Spleen (tissue), 11 donors: Measurements from ENCODE around the gene PLEKHA5. TPM values are rescaled to one million over a fixed set of nuclear protein-coding genes. Genes with fewer than 3 reads are reported as not detected.
"Not testable (repeated sequence)": the region's sequence is repeated elsewhere in the genome, so short reads cannot be mapped to it uniquely, and the experiment has no call there.

Experiments used
- DNase-seq: peaks from one replicate; pipeline ENCODE4 v3.0.0-alpha.2; 2020
- H3K27ac ChIP-seq, 8 donors: fragments of 200-600 bp; sonication (generic) in 7 of 8; 1 replicate in 4 of 8; 2 replicates in 4 of 8; pipeline versions ENCODE4 v1.5.0 to v1.8.0; 2016 to 2021; ENCODE audit warnings: inconsistent platforms in 4 of 8, mild to moderate bottlenecking in 4 of 8, moderate library complexity in 1 of 8
- H3K27me3 ChIP-seq, 7 donors: fragments of 200-600 bp; sonication (generic) in 6 of 7; replicated peaks in 1 of 7; 1 replicate in 4 of 7; 2 replicates in 3 of 7; pipeline versions ENCODE4 v1.5.0 to v1.8.0; 2016 to 2021; ENCODE audit warnings: inconsistent platforms in 3 of 7, mild to moderate bottlenecking in 1 of 7
- H3K36me3 ChIP-seq, 6 donors: fragments of 200-600 bp; sonication (generic) in 5 of 6; 1 replicate in 4 of 6; 2 replicates in 2 of 6; pipeline versions ENCODE4 v1.5.0 to v1.8.0; 2016 to 2021; ENCODE audit warnings: inconsistent platforms in 2 of 6
- H3K4me1 ChIP-seq, 6 donors: fragments of 200-600 bp; sonication (generic) in 5 of 6; 1 replicate in 3 of 6; 2 replicates in 3 of 6; pipeline versions ENCODE4 v1.5.0 to v1.8.0; 2016 to 2021; ENCODE audit warnings: inconsistent platforms in 3 of 6
- H3K4me3 ChIP-seq, 8 donors: fragments of 200-600 bp; sonication (generic) in 7 of 8; 1 replicate in 4 of 8; 2 replicates in 4 of 8; pipeline versions ENCODE4 v1.5.0 to v1.8.0; 2016 to 2021; ENCODE audit warnings: inconsistent platforms in 4 of 8, mild to moderate bottlenecking in 4 of 8, moderate library complexity in 2 of 8
- H3K9me3 ChIP-seq, 8 donors: fragments of 200-600 bp; sonication (generic) in 7 of 8; 1 replicate in 4 of 8; 2 replicates in 4 of 8; pipeline versions ENCODE4 v1.5.0 to v1.8.0; 2016 to 2021; ENCODE audit warnings: inconsistent platforms in 4 of 8
- CTCF ChIP-seq, 11 experiments: fragments of 200-600 bp in 7 of 11; fragments of 450-650 bp in 4 of 11; sonication (generic) in 4 of 11; IDR thresholded peaks in 8 of 11; conservative IDR thresholded peaks in 3 of 11; 1 replicate in 7 of 11; 2 replicates in 4 of 11; pipeline versions ENCODE4 v1.4.0 to v1.8.0; 2016 to 2021; ENCODE audit warnings: antibody characterized with exemption in 11 of 11, inconsistent platforms in 4 of 11, mild to moderate bottlenecking in 1 of 11
- POLR2A ChIP-seq, 3 donors: fragments of 450-650 bp; IDR thresholded peaks; one replicate each; pipeline ENCODE4 v1.5.1; 2017; ENCODE audit warnings: antibody characterized with exemption in 3 of 3, mild to moderate bottlenecking in 1 of 3
- POLR2AphosphoS5 ChIP-seq, 3 donors: sonication (generic); formaldehyde crosslinking; IDR thresholded peaks; one replicate each; pipeline ENCODE4 v1.5.1; 2017; ENCODE audit warnings: antibody characterized with exemption in 3 of 3
- WGBS, 5 donors: extraction: QIAGEN DNeasy Blood & Tissue Kit in 3 of 5; methylation state at CpG; one replicate each; pipeline versions ENCODE4 v1.1.5 to v1.1.7; 2013 to 2018; 5-methylcytosine and 5-hydroxymethylcytosine counted together
- intact Hi-C: fragments of 100-400 bp; cut with DNase I; formaldehyde crosslinking; loops from one replicate; pipeline ENCODE4 v1.15.0; 2023; ENCODE audit warnings: low total_unique reads
- polyA plus RNA-seq, 3 donors: library from polyadenylated mRNA; stranded (reverse); fragments of 200-250 nt; gene quantifications; one replicate each; pipeline ENCODE4 v1.2.1, GENCODE V29; 2013
- total RNA-seq, 7 donors: library from RNA; depleted of rRNA in 3 of 7; stranded (reverse); fragments of >200 nt in 3 of 7; fragmentation: NEBNext Ultra II Directional in 4 of 7; extraction: Animal tissue kit (Norgen Biotek cat#: 25700) in 4 of 7; gene quantifications; one replicate each; pipeline versions ENCODE4 v1.1.0 to v1.2.1, GENCODE V29; 2016 to 2021
- donor health status: healthy with polysubstance abuse.
- donor health status: DM: no; HTN: no; CAD: no; lungs with moderate emphysema.
- donor health status: DM: no; HTN: no; CAD: no.
- donor health status: Bipolar disorder and iron deficiency.
- donor health status: healthy.
- donor health status: DM: no; HTN: no; CAD: no.
- donor health status: DM: yes; HTN: yes; CAD: no.

The PLEKHA5 gene
- total and polyA plus RNA-seq, 10 donors = 1.3 to 13.6 (median 6.5) TPM

GRCh38 chr12:19332196-19332595 lies 202.7 kb downstream of the PLEKHA5 start:
- intact Hi-C loops = no loop called here
- peaks cover 0 to 4% (median 0%) of the 10 kb centered on the region in 6 donors for H3K36me3 ChIP-seq

GRCh38 chr12:19338405-19338804 lies 208.9 kb downstream of the PLEKHA5 start:
- H3K27me3 ChIP-seq = no peaks in the 10 kb centered on the region
- H3K9me3 ChIP-seq = peaks cover 0 to 19% (median 14%) of the 10 kb centered on the region in 8 donors
- TF ChIP-seq POLR2AphosphoS5 (IDR thresholded peaks at IDR 0.05) = no peak
- TF ChIP-seq CTCF (IDR thresholded peaks at IDR 0.05 in 8 of 11, conservative IDR thresholded peaks at IDR 0.05 in 3 of 11) = no peak
- no peak for TF ChIP-seq POLR2A (IDR thresholded peaks at IDR 0.05)
- WGBS, 5 donors = 96 to 98% (median 96%) methylated on average over 5 of the region's 5 CpGs
- H3K4me3 ChIP-seq = no peak overlapping the region
- DNase-seq = no peak
- peaks cover 0 to 21% (median 0%) of the 10 kb centered on the region in 6 donors for H3K36me3 ChIP-seq
- H3K27ac ChIP-seq = no peak overlapping the region
- no peaks in the 10 kb centered on the region for H3K4me1 ChIP-seq
- intact Hi-C loops = no loop called here

More at GRCh38 chr12:19332196-19332595, 202.7 kb downstream of the PLEKHA5 start:
- no peak overlapping the region for H3K4me3 ChIP-seq
- H3K27ac ChIP-seq = no peak overlapping the region
- TF ChIP-seq POLR2AphosphoS5 (IDR thresholded peaks at IDR 0.05) = no peak
- no peak for TF ChIP-seq CTCF (IDR thresholded peaks at IDR 0.05 in 8 of 11, conservative IDR thresholded peaks at IDR 0.05 in 3 of 11)
- TF ChIP-seq POLR2A (IDR thresholded peaks at IDR 0.05) = no peak
- H3K9me3 ChIP-seq = peaks cover 0 to 8% (median 0%) of the 10 kb centered on the region in 8 donors
- H3K4me1 ChIP-seq = no peaks in the 10 kb centered on the region
- DNase-seq = no peak
- H3K27me3 ChIP-seq = no peaks in the 10 kb centered on the region

- 73 to 91% (median 89%) methylated on average over 4 of the region's 4 CpGs for WGBS, 5 donors
- H3K27ac ChIP-seq, H3K4me3 ChIP-seq, DNase-seq, intact Hi-C loops, H3K4me1 ChIP-seq, H3K27me3 ChIP-seq: not testable (repeated sequence)
- peaks cover 0 to 15% (median 12%) of the 10 kb centered on the region in 8 donors for H3K9me3 ChIP-seq
- H3K36me3 ChIP-seq = peaks cover 0 to 21% (median 3%) of the 10 kb centered on the region in 6 donors
Measured at GRCh38 chr12:19350850-19351249, 221.3 kb downstream of the PLEKHA5 start.

GRCh38 chr12:19351346-19351745 lies 221.8 kb downstream of the PLEKHA5 start:
- H3K27ac ChIP-seq = no peak overlapping the region
- WGBS, 5 donors = 67 to 89% (median 84%) methylated on average over 2 of the region's 2 CpGs
- DNase-seq = no peak
- intact Hi-C loops = no loop called here
- no peaks in the 10 kb centered on the region for H3K27me3 ChIP-seq
- no peaks in the 10 kb centered on the region for H3K4me1 ChIP-seq
- TF ChIP-seq POLR2A (IDR thresholded peaks at IDR 0.05) (no peak), CTCF (IDR thresholded peaks at IDR 0.05 in 8 of 11, conservative IDR thresholded peaks at IDR 0.05 in 3 of 11) (no peak), POLR2AphosphoS5 (IDR thresholded peaks at IDR 0.05) (no peak)
- peaks cover 0 to 15% (median 12%) of the 10 kb centered on the region in 8 donors for H3K9me3 ChIP-seq
- H3K4me3 ChIP-seq = no peak overlapping the region
- peaks cover 0 to 25% (median 3%) of the 10 kb centered on the region in 6 donors for H3K36me3 ChIP-seq

- no peaks in the 10 kb centered on the region for H3K4me1 ChIP-seq
- intact Hi-C loops = no loop called here
- H3K36me3 ChIP-seq = peaks cover 0 to 29% (median 5%) of the 10 kb centered on the region in 6 donors
- 84 to 96% (median 93%) methylated on average over 6 of the region's 6 CpGs for WGBS, 5 donors
- H3K27ac ChIP-seq = no peak overlapping the region
- DNase-seq = no peak
- TF ChIP-seq CTCF (IDR thresholded peaks at IDR 0.05 in 8 of 11, conservative IDR thresholded peaks at IDR 0.05 in 3 of 11) (no peak), POLR2AphosphoS5 (IDR thresholded peaks at IDR 0.05) (no peak), POLR2A (IDR thresholded peaks at IDR 0.05) (no peak)
- no peak overlapping the region for H3K4me3 ChIP-seq
- H3K27me3 ChIP-seq = no peaks in the 10 kb centered on the region
- no peaks in the 10 kb centered on the region for H3K9me3 ChIP-seq
Measured at GRCh38 chr12:19369691-19370148, 240.2 kb downstream of the PLEKHA5 start.
